Tibial artery (tissue), 4 donors: ENCODE results near the gene SNX24.
"Not testable (repeated sequence)": the region's sequence is repeated elsewhere in the genome, so short reads cannot be mapped to it uniquely, and the experiment has no call there.

Experiments
- DNase-seq, 2 donors: peaks; one replicate each; pipeline ENCODE4 v3.0.0-alpha.2; 2019
- H3K27ac ChIP-seq, 2 donors: fragments of 200-600 bp; sonication (generic) in 1 of 2; 1 replicate in 1 of 2; 2 replicates in 1 of 2; pipeline ENCODE4 v1.5.1; 2018 to 2019; ENCODE audit warnings: mild to moderate bottlenecking in 1 of 2
- H3K27me3 ChIP-seq, 2 donors: fragments of 200-600 bp; sonication (generic) in 1 of 2; one replicate each; pipeline versions ENCODE4 v1.5.1 to v1.6.0; 2016 to 2019
- H3K36me3 ChIP-seq, 3 donors: fragments of 200-600 bp; sonication (generic) in 2 of 3; one replicate each; pipeline ENCODE4 v1.5.1; 2016 to 2019; ENCODE audit warnings: mild to moderate bottlenecking in 2 of 3
- H3K4me1 ChIP-seq, 4 donors: fragments of 200-600 bp; sonication (generic) in 2 of 4; 1 replicate in 3 of 4; 2 replicates in 1 of 4; pipeline ENCODE4 v1.5.1; 2016 to 2019
- H3K4me3 ChIP-seq, 2 donors: fragments of 200-600 bp; sonication (generic) in 1 of 2; 1 replicate in 1 of 2; 2 replicates in 1 of 2; pipeline ENCODE4 v1.5.1; 2018 to 2019; ENCODE audit warnings: mild to moderate bottlenecking in 2 of 2
- H3K9me3 ChIP-seq, 3 donors: fragments of 200-600 bp; sonication (generic) in 1 of 3; one replicate each; pipeline ENCODE4 v1.5.1; 2016 to 2019
- CTCF ChIP-seq, 2 experiments: fragments of 200-600 bp in 1 of 2; fragments of 450-650 bp in 1 of 2; IDR thresholded peaks; one replicate each; pipeline ENCODE4 v1.5.1; 2017 to 2019; ENCODE audit warnings: antibody characterized with exemption in 2 of 2, mild to moderate bottlenecking in 1 of 2, moderate library complexity in 1 of 2
- intact Hi-C: fragments of 100-400 bp; cut with DNase I; formaldehyde crosslinking; loops from one replicate; pipeline ENCODE4 v1.15.0; 2023; ENCODE audit warnings: low total_unique reads

The SNX24 gene

GRCh38 chr5:122906768-122907167, 61.4 kb downstream of the SNX24 start:
- Histone ChIP-seq H3K36me3 (no peaks in the 10 kb centered on the region), H3K9me3 (no peaks in the 10 kb centered on the region), H3K27me3 (no peaks in the 10 kb centered on the region), H3K4me3 (no peak overlapping the region), H3K4me1 (peaks cover 0 to 22% (median 7%) of the 10 kb centered on the region in 4 donors), H3K27ac (peak overlapping the region; percentile 7 to 47)
- intact Hi-C loops, result no loop called here
- no peak for TF ChIP-seq CTCF (IDR thresholded peaks at IDR 0.05)
- no peak for DNase-seq

- Histone ChIP-seq H3K27me3 (no peaks in the 10 kb centered on the region), H3K4me1 (peaks cover 0 to 22% (median 7%) of the 10 kb centered on the region in 4 donors), H3K36me3 (no peaks in the 10 kb centered on the region), H3K4me3 (no peak overlapping the region), H3K27ac (peak overlapping the region; percentile 7 to 47), H3K9me3 (no peaks in the 10 kb centered on the region)
- no peak for TF ChIP-seq CTCF (IDR thresholded peaks at IDR 0.05)
- intact Hi-C loops, result no loop called here
- DNase-seq, result no peak
These were observed 61.9 kb downstream of the SNX24 start for GRCh38 chr5:122907276-122907675.

GRCh38 chr5:122908108-122908507, 62.7 kb downstream of the SNX24 start:
- Histone ChIP-seq H3K36me3 (no peaks in the 10 kb centered on the region), H3K4me3 (no peak overlapping the region), H3K4me1 (peaks cover 0 to 22% (median 7%) of the 10 kb centered on the region in 4 donors), H3K27ac (no peak overlapping the region), H3K9me3 (no peaks in the 10 kb centered on the region), H3K27me3 (no peaks in the 10 kb centered on the region)
- no peak for DNase-seq
- TF ChIP-seq CTCF (IDR thresholded peaks at IDR 0.05), result no peak
- intact Hi-C loops, result no loop called here

GRCh38 chr5:122908662-122909061, 63.2 kb downstream of the SNX24 start:
- Histone ChIP-seq H3K36me3 (no peaks in the 10 kb centered on the region), H3K9me3 (no peaks in the 10 kb centered on the region), H3K27me3 (no peaks in the 10 kb centered on the region), H3K4me1 (peaks cover 0 to 22% (median 7%) of the 10 kb centered on the region in 4 donors), H3K27ac (no peak overlapping the region), H3K4me3 (no peak overlapping the region)
- peak; percentile 26 to 39 for TF ChIP-seq CTCF (IDR thresholded peaks at IDR 0.05)
- DNase-seq, result no peak
- intact Hi-C loops, result no loop called here

- TF ChIP-seq CTCF (IDR thresholded peaks at IDR 0.05), result no peak
- no peaks in the 10 kb centered on the region for H3K36me3 ChIP-seq
- H3K27me3 ChIP-seq, result no peaks in the 10 kb centered on the region
- no peak overlapping the region for H3K4me3 ChIP-seq
- H3K4me1 ChIP-seq, result peaks cover 0 to 22% (median 7%) of the 10 kb centered on the region in 4 donors
- intact Hi-C loops, result no loop called here
- H3K9me3 ChIP-seq, result no peaks in the 10 kb centered on the region
- DNase-seq, result no peak
- H3K27ac ChIP-seq, result no peak overlapping the region
These were observed 64.2 kb downstream of the SNX24 start for GRCh38 chr5:122909470-122910100.

- peaks cover 0 to 11% (median 0%) of the 10 kb centered on the region in 4 donors for H3K4me1 ChIP-seq
- intact Hi-C loops, DNase-seq: not testable (repeated sequence)
These were observed 68.0 kb downstream of the SNX24 start for GRCh38 chr5:122913436-122913835.

More at GRCh38 chr5:122913436-122913835, 68.0 kb downstream of the SNX24 start:
- not testable (repeated sequence) for H3K27me3 ChIP-seq, H3K4me3 ChIP-seq, H3K9me3 ChIP-seq, H3K36me3 ChIP-seq, H3K27ac ChIP-seq
